Naive thymus-derived CD4-positive, alpha-beta T cell (primary cell): ENCODE data around the gene PTPRQ. TPM values are rescaled to one million over a fixed set of nuclear protein-coding genes. Genes with fewer than 3 reads are reported as not detected.

Experiments
- ATAC-seq: fragments of 150-1000 bp; cut with Tn5 transposase; 2 replicates; pipeline ENCODE4 v1.10.0; 2021; ENCODE audit warnings: mild to moderate bottlenecking, moderate library complexity
- CTCF ChIA-PET: fragments of 350-600 bp; sonication (Branson Sonifier 250); formaldehyde crosslinking; loops from one replicate; lab custom pipeline; 2021; ENCODE audit warnings: antibody characterized with exemption; lab: Charles Lee
- POLR2A ChIA-PET: fragments of 350-600 bp; sonication (Branson Sonifier 250); formaldehyde crosslinking; loops from one replicate; lab custom pipeline; 2021; ENCODE audit warnings: antibody characterized with exemption, inconsistent platforms; lab: Charles Lee
- DNase-seq, 9 donors: peaks; one replicate each; pipeline versions ENCODE4 v3.0.0 to v3.0.0-alpha.2; 2020 to 2022; ENCODE audit warnings: mixed read lengths in 1 of 9
- H3K27ac ChIP-seq: one replicate; pipeline ENCODE4 v1.7.0; 2013; ENCODE audit warnings: mild to moderate bottlenecking, low read depth, low read length, moderate library complexity
- H3K27me3 ChIP-seq, 2 donors: one replicate each; pipeline ENCODE4 v1.7.0; 2013; ENCODE audit warnings: low read length in 2 of 2, mild to moderate bottlenecking in 2 of 2, moderate library complexity in 2 of 2; ENCODE audit not compliant: control insufficient read depth in 2 of 2, insufficient read depth in 2 of 2
- H3K36me3 ChIP-seq, 3 experiments: 1 replicate in 2 of 3; 2 replicates in 1 of 3; pipeline ENCODE4 v1.7.0; 2013; ENCODE audit warnings: low read length in 3 of 3, mild to moderate bottlenecking in 3 of 3, moderate library complexity in 1 of 3; ENCODE audit not compliant: insufficient read depth in 3 of 3, control insufficient read depth in 2 of 3
- H3K4me1 ChIP-seq, 2 donors: one replicate each; pipeline ENCODE4 v1.7.0; 2013; ENCODE audit warnings: low read length in 2 of 2, mild to moderate bottlenecking in 2 of 2, moderate library complexity in 1 of 2; ENCODE audit not compliant: control insufficient read depth in 2 of 2, insufficient read depth in 2 of 2
- H3K4me3 ChIP-seq: 2 replicates; pipeline ENCODE4 v1.7.0; 2013; ENCODE audit warnings: mild to moderate bottlenecking, low read length
- H3K9me3 ChIP-seq, 3 experiments: 1 replicate in 2 of 3; 2 replicates in 1 of 3; pipeline ENCODE4 v1.7.0; 2013; ENCODE audit warnings: low read length in 3 of 3; ENCODE audit not compliant: control insufficient read depth in 2 of 3
- H3K27ac Mint-ChIP-seq, 9 donors: one replicate each; pipeline ENCODE4 v1.8.0; 2020 to 2022; ENCODE audit warnings: mixed read lengths in 9 of 9, mild to moderate bottlenecking in 8 of 9, moderate library complexity in 5 of 9, inconsistent platforms in 2 of 9
- H3K27me3 Mint-ChIP-seq, 5 donors: one replicate each; pipeline ENCODE4 v1.8.0; 2021 to 2022; ENCODE audit warnings: mixed read lengths in 5 of 5, mild to moderate bottlenecking in 1 of 5
- H3K36me3 Mint-ChIP-seq, 5 donors: one replicate each; pipeline ENCODE4 v1.8.0; 2020 to 2022; ENCODE audit warnings: mixed read lengths in 5 of 5, mild to moderate bottlenecking in 3 of 5, inconsistent platforms in 1 of 5
- H3K4me1 Mint-ChIP-seq, 7 donors: one replicate each; pipeline ENCODE4 v1.8.0; 2020 to 2022; ENCODE audit warnings: mixed read lengths in 7 of 7, mild to moderate bottlenecking in 3 of 7, inconsistent platforms in 1 of 7
- H3K4me3 Mint-ChIP-seq, 10 donors: one replicate each; pipeline ENCODE4 v1.8.0; 2020 to 2022; ENCODE audit warnings: mild to moderate bottlenecking in 10 of 10, mixed read lengths in 10 of 10, moderate library complexity in 6 of 10, inconsistent platforms in 2 of 10
- H3K9me3 Mint-ChIP-seq, 11 donors: one replicate each; pipeline ENCODE4 v1.8.0; 2020 to 2022; ENCODE audit warnings: mixed read lengths in 11 of 11, mild to moderate bottlenecking in 4 of 11, inconsistent platforms in 1 of 11, moderate library complexity in 1 of 11
- intact Hi-C, 2 donors: fragments of 100-400 bp; cut with micrococcal nuclease; formaldehyde crosslinking; loops; one replicate each; pipeline ENCODE4 v1.15.1; 2023
- polyA plus RNA-seq, 2 donors: library from polyadenylated mRNA; unstranded; fragments of 300-500 nt; fragmentation: Illumina TruSeq; gene quantifications; one replicate each; pipeline ENCODE4 v1.2.3, GENCODE V29; 2021
- total RNA-seq, 6 experiments: library from RNA in 5 of 6; stranded (reverse) in 5 of 6; gene quantifications; 1 replicate in 5 of 6; 2 replicates in 1 of 6; pipeline ENCODE4 v1.2.3 and lab custom pipeline; 2021 to 2026

PTPRQ gene
- total and polyA plus RNA-seq, 7 experiments from 2014 or later, result not detected

DNA sequence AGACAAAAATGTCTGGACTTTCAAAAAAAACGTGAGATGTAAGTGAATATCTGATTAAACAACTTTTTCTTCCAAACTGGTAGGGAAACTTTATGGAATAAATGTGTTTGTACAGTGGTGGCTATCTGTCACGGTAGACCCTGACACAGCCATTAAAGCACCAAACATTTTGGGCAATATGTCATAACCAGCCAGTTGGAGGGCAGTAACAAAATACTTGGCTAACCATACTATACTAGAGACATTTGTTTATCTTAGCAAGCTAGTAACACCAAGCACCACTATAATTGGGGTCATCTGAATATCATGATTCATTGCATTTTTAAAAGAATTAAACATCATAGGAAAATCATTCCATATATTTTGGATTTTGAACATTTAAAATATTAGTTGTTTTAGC lies 257.4 kb downstream of the PTPRQ start:
- H3K27me3 Mint-ChIP-seq, result no peaks in the 10 kb centered on the region
- ATAC-seq, result no peak
- CTCF ChIA-PET, result no interaction called here

DNA sequence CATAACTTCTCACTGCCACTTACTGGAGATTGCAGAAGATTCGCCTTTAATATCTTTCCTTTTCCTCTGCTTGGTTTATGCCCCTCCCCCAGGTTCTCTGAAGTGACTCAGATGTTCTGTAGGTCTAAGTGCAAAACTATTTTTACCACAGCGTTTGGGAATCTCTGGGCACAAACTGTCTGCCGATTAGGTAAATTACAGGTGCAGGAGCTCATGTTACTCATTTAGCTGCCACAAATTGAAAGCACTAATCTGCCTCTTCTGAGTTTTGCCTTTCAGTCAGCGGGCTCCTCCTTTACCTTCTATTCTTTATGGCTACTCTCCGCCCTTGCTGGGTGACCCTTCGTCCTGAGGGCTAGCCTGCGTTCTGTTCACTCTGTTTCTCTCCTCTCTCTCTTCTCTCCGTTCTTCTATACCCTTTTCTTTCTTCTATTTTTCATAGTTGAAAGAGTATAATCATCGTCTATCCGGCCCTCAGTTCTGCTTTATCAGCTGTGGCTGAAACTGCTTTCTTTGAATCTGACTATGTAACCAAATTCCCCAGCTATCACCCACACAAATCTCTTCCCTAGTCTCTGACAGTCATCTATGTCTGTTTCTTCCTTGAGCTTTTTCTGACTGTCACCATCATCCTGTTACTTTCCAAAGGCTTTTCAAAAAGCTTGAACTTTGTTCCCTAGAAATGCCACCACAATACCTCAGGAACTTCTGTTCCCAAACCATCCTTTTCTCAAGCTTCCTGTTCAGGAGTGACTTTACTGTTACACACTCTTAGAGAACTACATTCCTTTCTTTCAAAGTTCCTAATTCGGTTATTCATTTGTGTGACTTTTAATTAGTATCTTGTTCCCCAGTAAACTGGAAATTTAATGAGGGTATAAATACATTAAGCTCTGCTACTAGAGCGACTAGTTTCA lies 259.1 kb downstream of the PTPRQ start:
- ATAC-seq (no peak), DNase-seq (no peak)
- no peak overlapping the region for H3K4me3 Mint-ChIP-seq
- H3K9me3 Mint-ChIP-seq, result peaks cover 0 to 13% (median 0%) of the 10 kb centered on the region in 11 donors
- H3K9me3 ChIP-seq, result no peaks in the 10 kb centered on the region
- H3K4me1 ChIP-seq, result no peaks in the 10 kb centered on the region
- H3K27me3 Mint-ChIP-seq, result peaks cover 9 to 17% (median 9%) of the 10 kb centered on the region in 5 donors
- intact Hi-C loops, result no loop called here
- no peaks in the 10 kb centered on the region for H3K27me3 ChIP-seq
- H3K4me1 Mint-ChIP-seq, result no peaks in the 10 kb centered on the region
- no peaks in the 10 kb centered on the region for H3K36me3 Mint-ChIP-seq
- no peak overlapping the region for H3K4me3 ChIP-seq
- CTCF ChIA-PET, result no interaction called here
- no peaks in the 10 kb centered on the region for H3K36me3 ChIP-seq
- no peak overlapping the region for H3K27ac Mint-ChIP-seq
- H3K27ac ChIP-seq, result no peak overlapping the region
- POLR2A ChIA-PET, result no interaction called here

More for the DNA sequence above, 257.4 kb downstream of the PTPRQ start:
- no peak overlapping the region for H3K4me3 ChIP-seq
- no peak overlapping the region for H3K27ac ChIP-seq
- Mint-ChIP-seq H3K4me1 (no peaks in the 10 kb centered on the region), H3K9me3 (peaks cover 0 to 5% (median 0%) of the 10 kb centered on the region in 11 donors), H3K36me3 (no peaks in the 10 kb centered on the region), H3K27ac (no peak overlapping the region), H3K4me3 (no peak overlapping the region)
- no peaks in the 10 kb centered on the region for H3K9me3 ChIP-seq
- DNase-seq, result no peak
- no peaks in the 10 kb centered on the region for H3K4me1 ChIP-seq
- POLR2A ChIA-PET, result no interaction called here
- intact Hi-C loops, result no loop called here
- H3K36me3 ChIP-seq, result no peaks in the 10 kb centered on the region
- no peaks in the 10 kb centered on the region for H3K27me3 ChIP-seq

DNA sequence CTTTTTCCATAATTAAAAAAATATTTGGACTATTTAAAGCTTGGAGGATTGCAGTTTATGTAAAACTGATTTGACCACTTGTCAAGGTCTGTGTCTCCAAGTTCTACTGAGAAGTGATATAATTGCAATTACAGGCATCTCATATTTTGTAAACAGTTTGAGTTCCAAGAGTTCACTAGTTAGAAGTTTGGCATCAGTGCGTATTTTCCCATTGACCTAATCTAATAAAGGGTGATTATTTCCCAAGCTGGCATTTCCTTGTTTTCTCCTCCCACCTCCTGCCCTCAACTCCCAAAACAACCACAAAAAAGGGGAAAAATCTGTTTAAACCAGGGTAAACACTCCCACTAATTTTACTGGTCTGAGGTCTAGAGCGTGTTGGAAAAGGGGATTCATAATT lies 260.4 kb downstream of the PTPRQ start:
- ChIA-PET POLR2A (no interaction called here), CTCF (no interaction called here)
- no peaks in the 10 kb centered on the region for H3K36me3 ChIP-seq
- Mint-ChIP-seq H3K27ac (no peak overlapping the region), H3K9me3 (peaks cover 0 to 22% (median 0%) of the 10 kb centered on the region in 11 donors), H3K4me3 (no peak overlapping the region), H3K36me3 (peaks cover 0 to 2% (median 0%) of the 10 kb centered on the region in 5 donors), H3K4me1 (peaks cover 0 to 5% (median 0%) of the 10 kb centered on the region in 7 donors), H3K27me3 (peaks cover 20 to 29% (median 21%) of the 10 kb centered on the region in 5 donors)
- no peak overlapping the region for H3K27ac ChIP-seq
- intact Hi-C loops, result no loop called here
- H3K9me3 ChIP-seq, result no peaks in the 10 kb centered on the region
- ATAC-seq (no peak), DNase-seq (no peak)
- H3K4me3 ChIP-seq, result no peak overlapping the region
- H3K4me1 ChIP-seq, result no peaks in the 10 kb centered on the region
- H3K27me3 ChIP-seq, result no peaks in the 10 kb centered on the region

DNA sequence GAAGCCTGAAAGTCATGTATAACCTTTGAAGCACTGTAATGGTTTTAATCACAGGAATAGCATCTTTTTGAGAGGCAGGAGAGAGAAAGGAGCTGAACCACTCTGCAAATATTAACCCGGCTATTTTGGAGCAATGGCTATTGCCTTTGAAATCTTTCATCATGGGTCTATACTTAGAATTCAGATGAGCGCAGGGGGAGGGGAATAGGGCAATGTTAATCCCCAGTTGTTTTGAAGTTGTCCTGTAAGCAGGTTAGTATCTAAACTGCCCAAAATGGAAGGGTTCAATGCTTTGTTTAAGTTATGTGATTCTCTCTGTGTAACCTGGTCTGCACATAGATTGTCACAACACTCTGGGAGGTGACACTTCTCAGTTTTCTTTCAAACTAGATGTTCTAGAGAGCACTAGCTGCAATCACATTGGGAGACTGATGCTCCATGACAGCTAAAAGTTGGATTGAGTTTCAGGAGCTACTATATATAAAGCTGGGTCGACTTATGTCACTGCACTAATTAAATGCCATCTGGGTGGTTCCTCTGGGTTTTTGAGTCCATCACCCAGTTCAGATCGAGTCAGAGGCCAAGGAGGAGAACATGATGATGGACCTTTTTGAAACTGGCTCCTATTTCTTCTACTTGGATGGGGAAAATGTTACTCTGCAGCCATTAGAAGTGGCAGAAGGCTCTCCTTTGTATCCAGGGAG lies 263.2 kb downstream of the PTPRQ start, which contains the start of gene MYF6:
TSS of gene MYF6 (plus strand) at position 509 of the 704 bp plus-strand sequence. CDS start at position 595, 86 bp downstream.
- CTCF ChIA-PET, result no interaction called here

DNA sequence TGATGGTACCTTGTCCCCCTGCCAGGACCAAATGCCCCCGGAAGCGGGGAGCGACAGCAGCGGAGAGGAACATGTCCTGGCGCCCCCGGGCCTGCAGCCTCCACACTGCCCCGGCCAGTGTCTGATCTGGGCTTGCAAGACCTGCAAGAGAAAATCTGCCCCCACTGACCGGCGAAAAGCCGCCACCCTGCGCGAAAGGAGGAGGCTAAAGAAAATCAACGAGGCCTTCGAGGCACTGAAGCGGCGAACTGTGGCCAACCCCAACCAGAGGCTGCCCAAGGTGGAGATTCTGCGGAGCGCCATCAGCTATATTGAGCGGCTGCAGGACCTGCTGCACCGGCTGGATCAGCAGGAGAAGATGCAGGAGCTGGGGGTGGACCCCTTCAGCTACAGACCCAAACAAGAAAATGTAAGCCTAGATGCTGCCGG lies 263.8 kb downstream of the PTPRQ start:
- Mint-ChIP-seq H3K9me3 (peaks cover 0 to 24% (median 5%) of the 10 kb centered on the region in 11 donors), H3K4me3 (no peak overlapping the region), H3K27me3 (peaks cover 32 to 47% (median 42%) of the 10 kb centered on the region in 5 donors), H3K36me3 (peaks cover 0 to 2% (median 0%) of the 10 kb centered on the region in 5 donors), H3K4me1 (peaks cover 0 to 5% (median 0%) of the 10 kb centered on the region in 7 donors), H3K27ac (no peak overlapping the region)
- ChIA-PET CTCF (no interaction called here), POLR2A (no interaction called here)
- ATAC-seq (no peak), DNase-seq (no peak)
- no peaks in the 10 kb centered on the region for H3K36me3 ChIP-seq
- H3K4me1 ChIP-seq, result no peaks in the 10 kb centered on the region
- no peak overlapping the region for H3K4me3 ChIP-seq
- H3K27me3 ChIP-seq, result peaks cover 0 to 2% of the 10 kb centered on the region in 2 donors
- H3K27ac ChIP-seq, result no peak overlapping the region
- H3K9me3 ChIP-seq, result no peaks in the 10 kb centered on the region
- intact Hi-C loops, result no loop called here

More for the DNA sequence above, 263.2 kb downstream of the PTPRQ start, which contains the start of gene MYF6:
- no peaks in the 10 kb centered on the region for H3K36me3 ChIP-seq
- no peaks in the 10 kb centered on the region for H3K4me1 ChIP-seq
- DNase-seq, result no peak
- Mint-ChIP-seq H3K27ac (no peak within 1 kb of the TSS), H3K4me1 (peaks cover 0 to 5% (median 0%) of the 10 kb centered on the region in 7 donors), H3K27me3 (peaks cover 32 to 45% (median 40%) of the 10 kb centered on the region in 5 donors), H3K36me3 (peaks cover 0 to 2% (median 0%) of the 10 kb centered on the region in 5 donors), H3K4me3 (peak within 1 kb of the TSS in 1 of 10 donors; percentile 23), H3K9me3 (peaks cover 0 to 24% (median 4%) of the 10 kb centered on the region in 11 donors)
- H3K27me3 ChIP-seq, result no peaks in the 10 kb centered on the region
- H3K27ac ChIP-seq, result no peak within 1 kb of the TSS
- H3K9me3 ChIP-seq, result no peaks in the 10 kb centered on the region
- no peak within 1 kb of the TSS for H3K4me3 ChIP-seq
- POLR2A ChIA-PET, result no interaction called here
- intact Hi-C loops, result no loop called here
- ATAC-seq, result no peak

DNA sequence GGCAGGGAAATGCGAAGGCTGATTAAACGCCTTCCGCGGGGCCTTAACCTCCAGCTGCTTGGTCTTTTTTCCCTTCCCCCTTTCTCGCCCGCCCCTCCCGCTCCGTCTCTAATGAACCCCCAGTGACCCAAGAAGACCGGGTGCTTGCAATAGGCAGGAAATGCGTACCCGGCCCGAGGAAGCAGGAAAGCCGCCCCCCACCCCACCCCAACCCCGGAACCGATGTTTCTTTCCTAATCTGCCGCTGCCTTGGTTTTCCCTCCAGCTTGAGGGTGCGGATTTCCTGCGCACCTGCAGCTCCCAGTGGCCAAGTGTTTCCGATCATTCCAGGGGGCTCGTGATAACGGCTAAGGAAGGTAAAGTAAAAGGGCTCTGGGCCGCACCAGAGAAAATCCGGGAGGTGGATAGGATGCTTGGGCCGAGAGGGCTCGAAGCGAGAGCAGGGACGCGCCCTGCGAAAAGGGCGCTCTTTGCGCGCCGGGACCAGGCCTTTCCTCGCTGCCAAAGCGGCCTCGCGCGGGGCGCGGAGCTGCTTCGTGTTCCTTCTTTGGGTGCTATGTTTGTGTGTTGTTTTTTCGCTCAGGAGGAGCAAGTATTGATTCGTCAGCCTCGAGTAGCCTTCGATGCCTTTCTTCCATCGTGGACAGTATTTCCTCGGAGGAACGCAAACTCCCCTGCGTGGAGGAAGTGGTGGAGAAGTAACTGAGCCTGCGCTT lies 264.4 kb downstream of the PTPRQ start:
- intact Hi-C loops, result no loop called here
- no peak overlapping the region for H3K4me3 ChIP-seq
- CTCF ChIA-PET, result no interaction called here

More for the DNA sequence above, 264.4 kb downstream of the PTPRQ start:
- Mint-ChIP-seq H3K36me3 (peaks cover 0 to 2% (median 0%) of the 10 kb centered on the region in 5 donors), H3K27ac (no peak overlapping the region), H3K27me3 (peaks cover 32 to 50% (median 48%) of the 10 kb centered on the region in 5 donors), H3K4me1 (peaks cover 0 to 5% (median 0%) of the 10 kb centered on the region in 7 donors), H3K9me3 (peaks cover 0 to 24% (median 4%) of the 10 kb centered on the region in 11 donors), H3K4me3 (peak overlapping the region in 1 of 10 donors; percentile 23)
- Histone ChIP-seq H3K27ac (no peak overlapping the region), H3K9me3 (no peaks in the 10 kb centered on the region), H3K36me3 (no peaks in the 10 kb centered on the region), H3K27me3 (peaks cover 0 to 3% of the 10 kb centered on the region in 2 donors), H3K4me1 (no peaks in the 10 kb centered on the region)
- DNase-seq (no peak), ATAC-seq (no peak)
- POLR2A ChIA-PET, result no interaction called here
